ENCODE results near the gene KRT83.

KRT83 gene

GRCh38 chr12:52320784-52321400 is at the start of gene KRT83:
Gene KRT83 (minus strand): TSS chr12:52321398. CDS start chr12:52321335, 63 bp downstream.
- Histone ChIP-seq H3K9me2 (replicated peaks; ENCODE audit: control insufficient read depth, low read length) (no peaks in the 10 kb centered on the region), H3F3A (ENCODE audit: control insufficient read depth, insufficient read depth) (no peaks in the 10 kb centered on the region), H3K4me1 (ENCODE audit: control insufficient read depth, low read length) (no peaks in the 10 kb centered on the region), H3K4me3 (ENCODE audit: low read length) (no peak within 1 kb of the TSS), H3K36me3 (ENCODE audit: control insufficient read depth, low read length) (no peaks in the 10 kb centered on the region), H3K79me2 (ENCODE audit: control insufficient read depth, low read length) (no peaks in the 10 kb centered on the region), H3K27ac (ENCODE audit: low read depth, low read length) (no peak within 1 kb of the TSS), H3K27me3 (ENCODE audit: control insufficient read depth, low read length) (peaks cover 13% of the 10 kb centered on the region; the same call in 1 of the 2 replicates), H4K20me1 (ENCODE audit: control insufficient read depth, insufficient read depth, low read depth, low read length) (no peaks in the 10 kb centered on the region), H3K4me2 (ENCODE audit: low read length) (no peak within 1 kb of the TSS), H3K9me3 (ENCODE audit: control insufficient read depth, insufficient read depth, low read length) (no peaks in the 10 kb centered on the region)
- TF ChIP-seq CTCF (IDR thresholded peaks at IDR 0.05; ENCODE audit: low read depth, low read length, poor library complexity, severe bottlenecking) (no peak), EZH2phosphoT487 (IDR thresholded peaks at IDR 0.05; ENCODE audit: borderline replicate concordance, low read length) (no peak)

DNA sequence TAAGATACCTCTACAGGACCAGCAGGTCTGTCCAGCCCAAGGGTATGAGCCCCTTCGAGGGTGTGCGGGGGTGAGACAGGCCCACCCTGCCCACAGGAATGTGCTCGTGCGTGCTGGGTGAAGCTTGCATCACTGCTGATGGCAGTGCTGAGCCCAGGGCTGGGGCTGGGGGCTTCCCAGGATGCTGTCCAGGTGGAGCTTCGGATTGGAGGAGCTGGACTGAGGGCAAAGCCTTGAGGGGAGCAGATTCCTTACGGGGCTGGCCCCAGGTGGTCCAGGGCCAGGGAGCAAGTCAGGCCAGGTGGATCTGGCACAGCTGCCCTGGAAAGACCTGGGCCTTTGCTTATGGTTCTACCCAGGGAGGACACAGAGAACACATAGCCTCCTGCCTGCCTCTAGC is 48.6 kb upstream of the KRT83 start:
- Histone ChIP-seq H3K9me3 (ENCODE audit: control insufficient read depth, insufficient read depth, low read length) (no peaks in the 10 kb centered on the region), H3F3A (ENCODE audit: control insufficient read depth, insufficient read depth) (no peaks in the 10 kb centered on the region), H3K4me1 (ENCODE audit: control insufficient read depth, low read length) (no peaks in the 10 kb centered on the region), H3K27ac (ENCODE audit: low read depth, low read length) (no peak overlapping the region), H3K9me2 (replicated peaks; ENCODE audit: control insufficient read depth, low read length) (no peaks in the 10 kb centered on the region), H4K20me1 (ENCODE audit: control insufficient read depth, insufficient read depth, low read depth, low read length) (no peaks in the 10 kb centered on the region), H3K36me3 (ENCODE audit: control insufficient read depth, low read length) (no peaks in the 10 kb centered on the region), H3K4me2 (ENCODE audit: low read length) (no peak overlapping the region), H3K27me3 (ENCODE audit: control insufficient read depth, low read length) (peaks cover 7% of the 10 kb centered on the region), H3K4me3 (ENCODE audit: low read length) (no peak overlapping the region), H3K79me2 (ENCODE audit: control insufficient read depth, low read length) (no peaks in the 10 kb centered on the region)
- TF ChIP-seq CTCF (IDR thresholded peaks at IDR 0.05; ENCODE audit: low read depth, low read length, poor library complexity, severe bottlenecking) (no peak), EZH2phosphoT487 (IDR thresholded peaks at IDR 0.05; ENCODE audit: borderline replicate concordance, low read length) (no peak)

- H4K20me1 ChIP-seq (ENCODE audit: control insufficient read depth, insufficient read depth, low read depth, low read length): no peaks in the 10 kb centered on the region
- no peaks in the 10 kb centered on the region for H3K9me3 ChIP-seq (ENCODE audit: control insufficient read depth, insufficient read depth, low read length)
- no peak overlapping the region for H3K4me3 ChIP-seq (ENCODE audit: low read length)
- H3K9me2 ChIP-seq (replicated peaks; ENCODE audit: control insufficient read depth, low read length): no peaks in the 10 kb centered on the region
- H3K4me2 ChIP-seq (ENCODE audit: low read length): no peak overlapping the region
- no peak overlapping the region for H3K27ac ChIP-seq (ENCODE audit: low read depth, low read length)
- no peaks in the 10 kb centered on the region for H3K4me1 ChIP-seq (ENCODE audit: control insufficient read depth, low read length)
- no peaks in the 10 kb centered on the region for H3F3A ChIP-seq (ENCODE audit: control insufficient read depth, insufficient read depth)
- no peak for TF ChIP-seq EZH2phosphoT487 (IDR thresholded peaks at IDR 0.05; ENCODE audit: borderline replicate concordance, low read length)
- TF ChIP-seq CTCF (IDR thresholded peaks at IDR 0.05; ENCODE audit: low read depth, low read length, poor library complexity, severe bottlenecking): no peak
- H3K79me2 ChIP-seq (ENCODE audit: control insufficient read depth, low read length): no peaks in the 10 kb centered on the region
- no peaks in the 10 kb centered on the region for H3K36me3 ChIP-seq (ENCODE audit: control insufficient read depth, low read length)
- peaks cover 7% of the 10 kb centered on the region for H3K27me3 ChIP-seq (ENCODE audit: control insufficient read depth, low read length)
Observed at GRCh38 chr12:52369211-52369610, 48.0 kb upstream of the KRT83 start.

All from DOHH2 (cell line).